ENCODE measurements around the gene HCN2.

Gene HCN2

GRCh38 chr19:608155-609003 is 18.7 kb downstream of the HCN2 start:
- no peak overlapping the region for H3K4me3 ChIP-seq (replicated peaks; ENCODE audit: low read depth, low read length)
- TF ChIP-seq, protein P1, sequence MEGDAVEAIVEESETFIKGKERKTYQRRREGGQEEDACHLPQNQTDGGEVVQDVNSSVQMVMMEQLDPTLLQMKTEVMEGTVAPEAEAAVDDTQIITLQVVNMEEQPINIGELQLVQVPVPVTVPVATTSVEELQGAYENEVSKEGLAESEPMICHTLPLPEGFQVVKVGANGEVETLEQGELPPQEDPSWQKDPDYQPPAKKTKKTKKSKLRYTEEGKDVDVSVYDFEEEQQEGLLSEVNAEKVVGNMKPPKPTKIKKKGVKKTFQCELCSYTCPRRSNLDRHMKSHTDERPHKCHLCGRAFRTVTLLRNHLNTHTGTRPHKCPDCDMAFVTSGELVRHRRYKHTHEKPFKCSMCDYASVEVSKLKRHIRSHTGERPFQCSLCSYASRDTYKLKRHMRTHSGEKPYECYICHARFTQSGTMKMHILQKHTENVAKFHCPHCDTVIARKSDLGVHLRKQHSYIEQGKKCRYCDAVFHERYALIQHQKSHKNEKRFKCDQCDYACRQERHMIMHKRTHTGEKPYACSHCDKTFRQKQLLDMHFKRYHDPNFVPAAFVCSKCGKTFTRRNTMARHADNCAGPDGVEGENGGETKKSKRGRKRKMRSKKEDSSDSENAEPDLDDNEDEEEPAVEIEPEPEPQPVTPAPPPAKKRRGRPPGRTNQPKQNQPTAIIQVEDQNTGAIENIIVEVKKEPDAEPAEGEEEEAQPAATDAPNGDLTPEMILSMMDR (IDR thresholded peaks at IDR 0.05; ENCODE audit: low read depth, low read length, missing control alignments) = no peak
- no peak for DNase-seq (ENCODE audit: extremely low read depth, low read depth)

- TF ChIP-seq, protein P1 (IDR thresholded peaks at IDR 0.05; ENCODE audit: low read depth, low read length, missing control alignments) = no peak
- H3K4me3 ChIP-seq (replicated peaks; ENCODE audit: low read depth, low read length) = no peak overlapping the region
- no peak for DNase-seq (ENCODE audit: extremely low read depth, low read depth)
These were observed 19.3 kb downstream of the HCN2 start for GRCh38 chr19:609004-609346.

DNA sequence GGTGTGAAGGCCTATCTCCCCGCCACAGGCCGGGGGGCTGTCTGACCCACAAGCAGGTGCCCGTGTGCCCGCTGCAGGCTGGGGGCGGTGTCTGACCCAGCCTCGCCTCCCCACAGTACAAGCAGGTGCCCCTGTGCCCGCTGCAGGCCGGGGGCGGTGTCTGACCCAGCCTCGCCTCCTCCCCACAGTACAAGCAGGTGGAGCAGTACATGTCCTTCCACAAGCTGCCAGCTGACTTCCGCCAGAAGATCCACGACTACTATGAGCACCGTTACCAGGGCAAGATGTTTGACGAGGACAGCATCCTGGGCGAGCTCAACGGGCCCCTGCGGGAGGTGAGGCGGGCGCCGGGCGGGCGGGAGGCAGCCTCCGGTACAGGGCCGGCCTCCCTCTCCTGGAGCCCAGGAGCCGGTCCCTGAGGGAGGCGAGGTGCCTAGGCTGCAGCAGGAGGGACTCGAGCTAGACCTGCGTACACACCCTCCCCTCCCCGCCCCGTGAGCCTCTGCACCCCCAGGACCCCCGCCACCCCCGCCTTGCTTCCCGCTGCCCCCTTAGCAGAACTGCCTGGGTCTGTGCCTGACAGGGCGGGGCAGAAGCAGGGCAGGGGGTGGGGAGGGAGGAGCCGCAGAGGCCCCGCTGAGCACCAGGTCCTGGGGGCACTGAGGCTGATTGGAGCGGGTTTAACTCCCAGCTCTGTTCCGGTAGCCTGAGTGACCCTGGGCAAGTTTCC is 20.6 kb downstream of the HCN2 start:
- TF ChIP-seq, protein P1 (IDR thresholded peaks at IDR 0.05; ENCODE audit: low read depth, low read length, missing control alignments) = no peak
- H3K4me3 ChIP-seq (replicated peaks; ENCODE audit: low read depth, low read length) = no peak overlapping the region
- no peak for DNase-seq (ENCODE audit: extremely low read depth, low read depth)

DNA sequence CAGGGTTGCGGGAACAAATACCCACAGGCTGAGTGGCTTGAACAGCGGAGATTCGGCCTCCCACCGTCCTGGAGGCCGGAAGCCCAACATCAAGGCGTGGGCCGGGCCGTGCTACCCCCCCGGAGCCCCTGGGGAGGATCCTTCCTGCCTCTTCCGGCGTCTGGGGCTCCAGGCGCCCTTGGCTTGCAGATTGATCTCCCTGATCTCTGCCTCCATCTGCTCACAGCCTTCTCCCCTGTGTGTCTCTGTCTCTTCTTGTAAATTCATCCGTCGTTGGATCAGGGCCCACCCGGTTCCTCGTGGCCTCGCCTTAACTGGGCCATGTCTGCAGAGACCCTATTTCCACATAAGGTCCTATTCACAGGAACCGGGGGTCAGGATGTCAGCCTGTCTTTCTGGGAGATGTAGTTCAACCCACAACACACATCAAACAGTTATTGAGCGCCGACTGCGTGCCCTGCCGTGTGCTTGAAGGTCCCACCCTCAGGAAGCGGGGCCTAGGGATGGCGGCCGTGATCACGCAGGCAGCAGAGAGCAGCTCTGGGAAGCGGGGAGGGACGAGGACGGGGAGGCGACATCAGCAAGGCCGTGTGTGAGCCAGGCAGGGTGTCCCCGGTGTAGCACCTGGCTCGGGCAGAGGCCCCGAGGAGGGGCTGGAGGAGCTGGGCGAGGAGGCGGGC is 21.3 kb downstream of the HCN2 start:
- TF ChIP-seq, protein P1 (IDR thresholded peaks at IDR 0.05; ENCODE audit: low read depth, low read length, missing control alignments) = no peak
- H3K4me3 ChIP-seq (replicated peaks; ENCODE audit: low read depth, low read length) = no peak overlapping the region
- DNase-seq (ENCODE audit: extremely low read depth, low read depth) = no peak

DNA sequence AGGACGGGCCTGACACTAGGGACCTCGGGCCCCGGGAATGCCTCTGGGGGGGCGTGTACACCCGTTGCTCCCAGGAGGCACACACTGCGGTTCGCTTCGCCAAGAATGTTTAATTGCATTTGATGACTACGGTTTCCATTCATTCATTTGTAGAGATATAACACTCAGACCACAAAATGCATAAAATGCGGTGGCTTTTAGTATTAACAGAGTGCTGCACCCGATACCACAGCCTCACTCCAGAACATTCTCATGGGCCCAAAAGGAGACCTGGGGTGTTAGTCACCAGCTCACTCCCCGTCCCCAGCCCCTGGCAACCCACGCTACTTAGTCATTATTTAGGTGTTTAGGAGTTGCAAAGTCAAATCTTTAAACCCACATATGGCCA is 21.8 kb downstream of the HCN2 start:
- H3K4me3 ChIP-seq (replicated peaks; ENCODE audit: low read depth, low read length) = no peak overlapping the region
- DNase-seq (ENCODE audit: extremely low read depth, low read depth) = peak; percentile 56
- TF ChIP-seq, protein P1 (IDR thresholded peaks at IDR 0.05; ENCODE audit: low read depth, low read length, missing control alignments) = no peak

- TF ChIP-seq, protein P1 (IDR thresholded peaks at IDR 0.05; ENCODE audit: low read depth, low read length, missing control alignments) = no peak
- H3K4me3 ChIP-seq (replicated peaks; ENCODE audit: low read depth, low read length) = no peak overlapping the region
These were observed 23.3 kb downstream of the HCN2 start for GRCh38 chr19:612941-613340.

More at GRCh38 chr19:612941-613340, 23.3 kb downstream of the HCN2 start:
- no peak for DNase-seq (ENCODE audit: extremely low read depth, low read depth)

Measured in HFF-Myc (cell line).